HG02623 (cell line): ENCODE results near the gene WIZ.
"Not testable (repeated sequence)": the region's sequence is repeated elsewhere in the genome, so short reads cannot be mapped to it uniquely, and the experiment has no call there.

ENCODE experiments used
- ATAC-seq: cut with Tn5 transposase; IDR thresholded peaks from one replicate; pipeline ENCODE4 v1.9.1; 2021; ENCODE audit warnings: moderate library complexity; ENCODE audit not compliant: unreplicated experiment

Gene WIZ, protein sequence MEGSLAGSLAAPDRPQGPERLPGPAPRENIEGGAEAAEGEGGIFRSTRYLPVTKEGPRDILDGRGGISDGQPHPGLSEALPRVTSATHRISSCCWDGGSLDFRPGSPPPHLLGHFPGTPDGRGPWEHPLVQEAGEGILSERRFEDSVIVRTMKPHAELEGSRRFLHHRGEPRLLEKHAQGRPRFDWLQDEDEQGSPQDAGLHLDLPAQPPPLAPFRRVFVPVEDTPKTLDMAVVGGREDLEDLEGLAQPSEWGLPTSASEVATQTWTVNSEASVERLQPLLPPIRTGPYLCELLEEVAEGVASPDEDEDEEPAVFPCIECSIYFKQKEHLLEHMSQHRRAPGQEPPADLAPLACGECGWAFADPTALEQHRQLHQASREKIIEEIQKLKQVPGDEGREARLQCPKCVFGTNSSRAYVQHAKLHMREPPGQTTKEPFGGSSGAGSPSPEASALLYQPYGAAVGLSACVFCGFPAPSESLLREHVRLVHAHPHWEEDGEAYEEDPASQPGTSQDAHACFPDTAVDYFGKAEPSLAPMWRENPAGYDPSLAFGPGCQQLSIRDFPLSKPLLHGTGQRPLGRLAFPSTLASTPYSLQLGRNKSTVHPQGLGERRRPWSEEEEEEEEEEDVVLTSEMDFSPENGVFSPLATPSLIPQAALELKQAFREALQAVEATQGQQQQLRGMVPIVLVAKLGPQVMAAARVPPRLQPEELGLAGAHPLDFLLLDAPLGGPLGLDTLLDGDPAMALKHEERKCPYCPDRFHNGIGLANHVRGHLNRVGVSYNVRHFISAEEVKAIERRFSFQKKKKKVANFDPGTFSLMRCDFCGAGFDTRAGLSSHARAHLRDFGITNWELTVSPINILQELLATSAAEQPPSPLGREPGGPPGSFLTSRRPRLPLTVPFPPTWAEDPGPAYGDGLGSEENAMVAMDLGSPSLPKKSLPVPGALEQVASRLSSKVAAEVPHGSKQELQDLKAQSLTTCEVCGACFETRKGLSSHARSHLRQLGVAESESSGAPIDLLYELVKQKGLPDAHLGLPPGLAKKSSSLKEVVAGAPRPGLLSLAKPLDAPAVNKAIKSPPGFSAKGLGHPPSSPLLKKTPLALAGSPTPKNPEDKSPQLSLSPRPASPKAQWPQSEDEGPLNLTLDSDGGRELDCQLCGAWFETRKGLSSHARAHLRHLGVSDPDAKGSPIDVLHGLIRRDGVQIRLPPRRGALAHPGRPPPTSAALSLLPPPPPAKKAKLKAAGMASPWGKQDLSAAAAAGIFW (N-terminal part only)

DNA sequence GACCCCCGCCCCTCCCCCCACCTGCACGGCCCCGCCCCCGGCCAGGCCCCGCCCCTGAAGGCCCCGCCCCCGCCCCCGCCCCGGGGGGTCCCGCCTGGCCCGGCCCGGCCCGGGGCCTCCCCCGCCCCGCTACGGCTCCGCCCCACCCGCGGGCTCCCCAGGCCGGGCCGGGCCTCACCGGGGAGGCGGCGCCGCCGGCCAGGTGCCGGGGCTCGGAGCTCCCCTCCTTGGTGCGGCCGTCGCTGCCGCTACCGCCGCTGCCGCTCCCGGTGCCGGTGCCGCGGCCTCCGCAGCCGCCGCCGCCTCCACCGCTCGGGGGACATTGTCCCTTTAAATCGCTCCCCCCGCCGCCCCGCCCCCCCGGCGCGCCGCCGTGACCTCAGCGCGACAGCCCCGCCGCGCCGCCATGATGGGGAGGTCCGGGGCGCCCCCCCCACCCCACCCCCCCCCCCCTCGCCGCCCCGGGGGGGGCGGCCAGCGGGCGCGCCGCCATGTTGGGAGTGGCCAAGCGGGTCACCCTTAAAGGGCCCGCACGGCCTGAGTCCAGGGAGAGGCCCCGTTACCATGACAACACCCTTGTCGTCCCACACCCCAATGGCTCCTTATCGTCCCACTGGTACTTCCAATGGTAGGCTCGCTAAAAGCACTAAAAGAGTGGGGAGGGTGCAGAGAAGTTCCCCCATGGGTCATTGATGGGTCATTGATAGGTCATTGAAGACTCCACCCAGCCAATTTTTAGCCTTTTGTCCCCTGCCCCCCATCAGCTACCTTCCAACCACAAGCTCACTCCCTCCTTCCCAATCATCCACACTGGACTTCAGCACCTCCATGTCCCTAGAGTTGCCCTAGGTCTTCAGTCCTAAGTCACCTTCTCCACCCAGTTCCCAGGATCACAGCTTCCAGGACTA is at the start of gene WIZ:
Gene WIZ, minus strand, starts transcription at position 337 of the 908 bp plus-strand sequence. CDS start 1,649 bp downstream, outside the sequence.
- ATAC-seq, result no peak

DNA sequence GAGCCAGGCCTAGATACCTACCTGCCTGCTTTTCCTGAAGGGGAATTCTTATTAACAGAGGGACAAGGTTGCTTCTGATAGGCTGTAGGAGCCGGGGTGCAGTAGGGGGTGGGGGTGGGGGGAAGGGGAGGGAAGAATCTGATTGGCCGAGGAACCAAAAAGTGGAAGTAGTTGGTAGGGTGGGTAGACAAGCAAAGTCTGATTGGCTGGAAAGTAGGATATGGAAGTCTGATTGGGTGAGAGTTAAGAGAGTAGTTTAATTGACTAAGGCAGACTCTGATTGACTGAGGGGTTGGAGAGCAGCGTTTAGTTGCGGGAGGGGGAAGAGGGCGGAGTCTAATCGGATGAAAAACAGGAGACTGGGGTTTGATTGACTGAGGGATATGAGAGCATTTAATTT is 49.2 kb upstream of the WIZ start:
- no peak for ATAC-seq

DNA sequence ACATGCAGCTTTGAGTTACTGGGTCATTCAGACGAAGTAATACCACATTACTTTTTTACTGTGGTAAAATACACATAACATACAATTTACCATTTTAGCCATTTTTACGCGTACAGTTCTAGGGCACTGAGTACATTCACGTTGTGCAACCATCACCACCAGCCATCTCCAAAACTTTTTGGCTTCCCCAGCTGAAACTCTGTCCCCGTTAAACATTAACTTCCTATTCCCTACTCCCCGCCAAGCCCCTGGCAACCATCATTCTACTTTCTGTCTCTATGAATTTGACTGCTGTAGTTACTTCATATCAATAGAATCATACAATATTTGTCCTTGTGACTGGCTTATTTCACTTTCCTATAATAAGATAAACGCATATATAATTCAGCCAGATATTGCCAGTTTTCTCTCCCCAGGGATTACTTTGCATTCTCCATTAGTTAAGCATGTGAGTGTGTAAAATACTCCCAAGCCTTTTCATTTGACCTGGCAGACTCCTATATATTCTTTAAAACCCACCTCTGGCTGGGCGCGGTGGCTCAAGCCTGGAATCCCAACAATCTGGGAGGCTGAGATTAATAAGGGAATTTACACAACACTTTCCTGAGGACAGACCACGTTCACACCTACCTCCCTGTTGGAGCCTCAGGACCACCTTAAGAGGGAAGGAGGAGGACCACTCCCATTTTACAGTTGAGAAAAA is 48.6 kb upstream of the WIZ start:
- ATAC-seq, result no peak

DNA sequence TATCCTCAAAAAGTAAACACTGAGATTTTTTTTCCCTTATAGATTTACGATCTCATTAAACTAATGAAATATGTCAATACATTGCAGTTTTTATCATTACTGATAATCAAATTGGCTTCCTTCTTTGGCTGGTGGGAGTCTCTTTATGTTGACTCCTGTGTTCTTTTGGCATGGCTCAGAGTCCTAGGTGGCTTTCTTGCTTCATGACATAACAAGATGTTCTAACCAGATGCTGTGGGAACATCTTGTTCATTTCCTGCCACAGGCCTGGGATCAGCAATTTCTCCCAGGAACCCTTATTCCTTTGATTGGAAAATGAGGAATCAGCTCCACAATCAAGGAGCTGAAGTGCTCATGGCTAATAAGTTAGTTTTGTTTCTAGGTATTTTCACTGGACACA is 45.4 kb upstream of the WIZ start:
- no peak for ATAC-seq

DNA sequence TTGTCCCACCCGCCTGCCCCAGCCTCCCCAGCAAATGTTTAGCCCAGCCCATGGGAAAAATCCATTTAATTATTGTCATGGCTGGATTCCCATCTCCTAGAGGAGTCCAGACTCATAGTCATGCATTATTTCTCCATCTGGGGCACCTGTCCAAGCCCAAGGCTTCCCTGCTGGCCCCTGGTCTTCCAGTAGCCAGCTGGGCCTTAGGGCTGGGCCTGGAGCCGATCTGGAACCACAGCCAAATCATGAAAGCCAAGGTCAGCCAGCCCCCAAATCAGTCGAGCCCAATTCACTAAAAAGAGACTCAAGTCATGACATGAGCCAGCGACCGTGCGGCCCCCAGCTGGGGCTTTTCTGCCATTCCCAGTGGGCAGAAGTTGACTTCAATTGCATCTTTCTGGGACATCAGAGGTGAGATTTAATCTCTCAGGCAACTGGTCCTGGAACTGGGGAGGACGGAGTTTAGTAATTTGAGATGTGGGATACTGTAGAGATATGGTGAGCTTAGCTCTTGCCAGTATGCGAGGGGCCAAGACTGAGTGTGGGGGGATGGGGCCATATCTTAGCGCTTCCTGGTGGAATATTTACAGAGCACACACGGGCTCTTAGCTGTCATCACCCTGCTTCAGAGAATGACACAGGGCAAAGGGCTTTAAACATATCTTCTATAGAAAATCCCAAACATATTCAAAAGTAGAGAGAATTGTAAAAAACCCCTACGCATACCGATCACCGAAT is 38.9 kb upstream of the WIZ start:
- no peak for ATAC-seq

DNA sequence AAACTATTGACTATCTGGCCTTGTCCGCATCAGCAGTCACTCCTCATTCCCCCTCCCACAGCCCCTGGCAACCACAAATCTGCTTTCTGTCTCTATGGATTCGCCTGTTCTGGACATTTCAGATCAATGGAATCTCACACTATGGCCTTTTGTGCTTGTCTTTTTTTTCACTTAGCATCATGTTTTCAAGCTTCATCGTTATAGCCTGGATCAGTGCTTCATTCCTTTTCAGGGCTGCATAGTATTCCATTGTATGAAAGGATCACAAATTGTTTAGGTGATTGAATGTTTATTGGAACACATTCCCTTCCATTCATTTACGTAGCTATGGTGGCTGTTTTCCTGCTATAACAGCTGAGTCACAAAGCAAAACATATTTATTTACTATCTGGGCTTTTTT is 37.3 kb upstream of the WIZ start:
- no peak for ATAC-seq

DNA sequence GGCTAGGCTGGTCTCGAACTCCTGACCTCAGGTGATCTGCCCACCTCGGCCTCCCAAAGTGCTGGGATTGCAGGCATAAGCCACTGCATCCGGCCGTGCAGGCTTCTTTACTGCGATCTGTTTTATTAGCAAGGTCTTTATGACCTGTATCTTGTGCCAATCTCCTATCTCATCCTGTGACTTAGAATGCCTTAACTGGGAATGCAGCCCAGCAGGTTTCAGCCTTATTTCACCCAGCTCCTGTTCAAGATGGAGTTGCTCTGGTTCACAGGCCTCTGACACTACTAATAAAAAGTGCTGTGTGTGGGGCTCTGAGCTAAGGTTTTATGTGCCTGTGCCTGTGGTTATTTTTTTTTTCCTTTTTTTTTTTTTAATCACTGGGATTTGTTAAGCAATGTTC is 36.0 kb upstream of the WIZ start:
- ATAC-seq, result not testable (repeated sequence)

DNA sequence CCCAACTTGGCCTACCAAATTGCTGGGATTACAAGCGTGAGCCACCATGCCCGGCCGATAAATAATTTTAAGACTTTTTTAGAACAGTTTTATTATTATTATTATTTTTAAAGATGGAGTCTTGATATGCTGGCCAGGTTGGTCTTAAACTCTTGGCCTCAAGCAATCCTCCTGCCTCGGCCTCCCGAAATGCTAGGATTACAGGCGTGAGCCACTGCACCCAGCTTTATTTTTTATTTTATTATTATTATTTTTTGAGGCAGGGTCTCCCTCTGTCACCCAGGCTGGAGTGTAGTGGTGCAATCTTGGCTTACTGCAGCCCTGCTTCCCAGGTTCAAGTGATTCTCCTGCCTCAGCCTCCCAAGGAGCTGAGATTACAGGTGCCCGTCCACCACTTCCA is 31.2 kb upstream of the WIZ start:
- ATAC-seq, result not testable (repeated sequence)

DNA sequence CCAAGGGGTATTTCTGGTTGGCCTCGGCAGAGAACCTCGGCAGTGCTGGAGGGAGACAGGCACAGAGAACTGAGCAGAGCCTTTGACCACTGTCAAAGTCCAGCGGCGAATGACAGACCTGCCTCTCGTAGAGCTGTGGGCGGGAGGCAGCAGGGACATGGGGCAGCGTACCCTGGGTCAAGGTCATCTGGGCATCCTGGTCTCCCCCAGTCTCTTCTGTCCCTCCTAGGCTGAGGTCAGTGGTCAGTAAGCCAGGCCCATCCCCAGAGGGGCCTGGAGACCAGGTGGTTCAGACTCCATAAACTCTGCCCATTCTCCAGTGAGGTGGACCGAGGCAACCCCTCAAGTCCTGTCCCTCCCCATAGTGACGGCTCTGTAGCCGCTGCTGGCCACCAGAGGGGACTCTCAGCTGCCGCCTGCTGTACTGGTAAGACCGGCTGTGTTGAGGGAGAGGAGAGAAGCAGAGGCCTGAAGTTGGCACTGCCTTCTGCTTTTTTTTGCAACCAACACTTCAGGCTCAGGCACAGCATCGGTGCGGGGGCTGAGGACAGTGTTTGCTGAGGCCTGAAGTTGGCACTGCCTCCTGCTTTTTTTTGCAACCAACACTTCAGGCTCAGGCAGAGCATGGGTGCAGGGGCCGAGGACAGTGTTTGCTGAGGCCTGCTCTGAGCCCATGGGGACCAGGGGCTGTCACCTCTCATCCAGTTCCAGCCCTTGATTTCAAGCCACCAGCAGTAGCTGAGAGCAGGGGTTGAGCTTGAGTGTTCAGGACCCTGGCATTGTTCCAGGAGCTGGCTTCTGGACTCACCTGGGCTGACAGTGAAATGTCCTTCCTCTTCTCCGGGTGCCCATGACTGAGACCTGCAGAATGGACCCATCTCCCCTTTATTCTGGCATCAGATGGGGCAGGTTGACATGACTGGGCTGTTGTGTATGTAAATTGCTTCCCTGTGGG is 29.9 kb upstream of the WIZ start, which contains the start of gene PGLYRP2:
Gene PGLYRP2, minus strand, starts transcription at position 111 of the 955 bp plus-strand sequence. CDS start 130 bp downstream, outside the sequence.
- ATAC-seq, result no peak

DNA sequence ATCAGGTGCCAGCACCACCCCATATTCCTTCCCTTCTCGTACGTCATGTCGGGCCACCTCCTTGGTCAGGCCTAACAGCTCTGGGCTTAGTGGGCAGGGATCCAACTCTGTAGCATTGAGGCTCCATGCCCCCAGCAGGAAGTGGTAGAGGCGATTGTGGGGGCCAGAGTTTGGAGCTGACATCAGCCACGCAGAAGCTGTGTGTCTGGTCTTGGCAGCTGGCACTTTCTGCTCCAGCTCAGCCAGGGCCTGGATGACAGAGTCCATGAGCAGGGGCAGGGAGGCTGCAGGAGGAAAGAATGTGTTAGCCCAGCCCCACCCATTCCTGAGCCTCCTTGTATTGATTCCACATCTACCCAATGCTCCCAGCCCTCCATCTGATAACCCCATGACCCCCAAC is 26.6 kb upstream of the WIZ start:
- ATAC-seq, result no peak

DNA sequence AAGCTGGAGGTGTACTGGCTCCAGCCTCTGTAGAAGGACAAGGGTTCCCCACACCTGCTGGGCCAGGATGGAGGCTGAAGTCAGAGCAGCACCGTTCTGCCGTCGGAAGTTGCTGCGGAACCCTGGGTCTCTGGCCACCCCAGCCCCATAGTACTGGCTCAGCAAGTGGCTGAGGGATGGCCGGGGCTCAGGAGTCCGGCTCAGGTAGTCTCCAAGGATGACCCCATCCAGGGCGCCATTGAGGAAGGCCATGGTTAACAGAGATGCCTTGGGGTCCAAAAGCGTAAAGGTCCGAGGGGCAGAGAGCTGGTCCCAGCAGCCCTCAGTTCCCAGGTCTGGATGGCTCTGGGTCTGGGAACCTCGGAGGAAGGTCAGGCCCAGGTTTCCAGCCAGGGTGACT is 25.9 kb upstream of the WIZ start:
- ATAC-seq, result no peak

DNA sequence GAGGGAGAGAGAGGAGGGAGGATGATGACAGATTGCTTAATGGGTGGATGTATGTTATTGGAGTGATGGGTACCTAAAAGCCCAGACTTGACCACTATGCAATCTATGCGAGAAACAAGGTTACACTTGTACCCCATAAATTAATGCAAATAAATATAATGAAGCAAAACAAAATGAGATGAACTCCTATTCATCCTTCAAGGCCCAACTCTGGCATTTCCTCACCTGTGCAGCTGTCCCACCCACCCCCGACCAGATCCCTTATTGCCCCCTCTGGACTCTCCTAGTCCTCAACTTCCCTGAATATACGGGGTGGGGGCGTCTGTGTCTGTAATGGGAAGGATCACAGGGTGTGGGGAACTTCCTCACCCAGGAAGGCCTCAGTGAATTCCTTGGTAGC is 25.4 kb upstream of the WIZ start:
- ATAC-seq, result no peak

DNA sequence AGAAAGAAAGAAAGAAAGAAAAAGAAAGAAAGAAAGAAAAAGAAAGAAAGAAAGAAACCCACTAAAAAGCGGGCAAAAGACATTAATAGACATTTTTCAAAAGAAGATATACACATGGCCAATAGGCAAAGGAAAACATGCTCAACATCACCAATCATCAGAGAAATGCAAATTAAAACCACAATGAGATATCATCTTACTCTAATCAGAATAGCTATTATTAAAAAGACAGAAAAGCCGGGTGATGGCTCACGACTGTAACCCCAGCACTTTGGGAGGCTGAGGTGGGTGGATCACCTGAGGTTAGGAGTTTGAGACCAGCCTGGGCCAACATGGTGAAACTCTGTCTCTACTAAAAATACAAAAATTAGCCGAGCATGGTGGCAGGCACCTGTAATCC is 24.1 kb upstream of the WIZ start:
- not testable (repeated sequence) for ATAC-seq

DNA sequence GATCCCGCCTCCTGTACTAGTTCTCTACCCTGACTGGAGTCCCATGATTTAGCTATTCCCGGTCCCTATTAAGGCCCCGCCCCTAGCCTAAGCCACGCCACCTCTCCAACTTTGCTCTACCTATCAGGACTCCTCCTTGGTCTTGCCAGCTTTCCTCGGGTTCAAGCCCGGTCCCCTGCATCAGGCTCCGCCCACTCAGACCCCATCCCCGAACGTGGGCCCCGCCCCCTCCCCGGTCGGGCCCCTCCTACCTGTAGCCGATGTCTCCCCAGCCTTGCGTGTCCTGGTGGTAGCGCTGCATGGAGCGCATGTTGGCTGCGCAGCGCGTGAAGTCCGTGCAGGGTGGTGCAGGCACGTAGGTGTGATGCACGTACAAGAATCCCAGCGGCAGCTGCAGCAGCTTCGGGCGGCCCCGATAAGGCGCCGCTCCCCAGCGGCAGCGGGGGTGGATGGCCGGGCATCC is 21.9 kb upstream of the WIZ start:
- no peak for ATAC-seq

DNA sequence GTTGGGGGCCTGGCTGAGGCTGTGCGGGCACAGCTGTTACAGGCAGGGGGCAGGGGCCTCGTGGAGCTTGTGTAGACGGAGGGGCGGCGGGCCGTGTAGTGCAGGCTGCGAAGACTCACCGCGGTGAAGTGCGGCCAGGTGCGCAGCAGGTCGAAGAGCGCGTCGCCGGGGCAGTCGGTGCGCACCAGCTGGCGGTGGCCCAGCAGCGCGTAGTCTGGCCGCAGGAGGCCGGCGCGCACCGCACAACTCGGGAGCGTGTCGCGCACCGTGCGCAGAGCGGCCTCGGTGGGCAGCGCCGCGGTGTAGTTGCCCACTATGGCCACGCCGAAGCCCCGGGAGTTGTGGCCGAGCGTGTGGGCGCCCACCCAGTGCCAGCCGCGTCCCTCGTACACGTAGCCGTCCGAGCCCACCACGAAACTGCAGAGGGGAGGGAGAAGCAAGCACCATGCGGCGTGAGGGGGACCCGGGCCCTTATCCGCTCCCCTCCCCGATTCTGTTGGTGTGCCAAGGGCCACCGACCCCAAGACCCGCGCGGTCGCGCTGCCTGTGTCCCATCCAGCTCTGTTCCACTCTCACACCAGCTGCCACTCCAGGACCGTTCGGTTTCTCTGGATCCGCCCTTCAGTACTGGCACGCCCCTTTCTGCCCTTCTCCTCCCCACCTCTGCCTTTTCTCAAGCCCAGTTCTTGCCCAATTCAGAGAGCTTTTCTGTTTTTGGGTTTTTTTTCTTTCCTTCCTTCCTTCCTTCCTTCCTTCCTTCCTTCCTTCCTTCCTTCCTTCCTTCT is 19.9 kb upstream of the WIZ start:
- ATAC-seq, result no peak

DNA sequence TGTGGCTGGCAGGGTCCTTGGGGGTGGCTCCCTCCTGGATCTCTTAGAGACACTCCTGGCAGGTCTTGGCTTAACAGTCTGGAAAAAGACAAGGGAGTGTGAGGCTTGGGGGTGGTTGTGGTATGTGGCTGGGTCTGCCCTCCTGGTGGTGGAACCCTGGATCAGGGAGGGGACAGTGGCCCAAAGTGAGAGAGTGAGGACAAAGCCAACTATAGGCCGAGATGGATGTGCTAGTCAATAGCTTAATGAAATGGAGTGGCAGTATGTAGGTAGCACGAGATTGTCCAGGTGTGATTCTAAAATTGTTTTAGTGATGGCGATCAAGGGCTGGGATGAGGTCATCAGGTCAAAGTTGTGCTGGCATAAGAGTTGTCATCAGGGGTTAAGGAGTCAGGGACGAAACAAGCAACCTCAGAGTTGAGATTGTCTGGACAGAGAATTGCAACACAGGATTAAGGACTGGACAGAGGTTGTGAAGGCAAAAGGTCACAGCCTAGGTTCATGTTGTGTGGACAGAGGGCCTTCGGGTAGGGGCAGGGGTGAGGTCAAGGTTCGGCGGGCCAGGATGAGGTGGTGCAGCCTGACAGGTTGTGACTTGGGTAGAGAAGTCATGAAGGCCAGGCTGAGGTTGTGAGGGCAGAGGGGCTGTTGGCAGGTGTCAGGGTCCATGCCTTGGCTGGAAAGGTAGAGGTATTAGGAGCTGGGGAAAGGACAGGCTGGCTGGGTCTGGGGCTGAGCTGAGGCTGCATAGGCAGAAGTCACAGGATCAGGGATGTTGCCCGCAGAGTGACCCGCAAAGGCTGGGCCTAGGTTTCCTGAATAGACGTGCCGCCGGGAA is 19.1 kb upstream of the WIZ start:
- ATAC-seq, result no peak
